DOHH2 (cell line): ENCODE data around the gene SLC49A3.

Experiments
- H3F3A ChIP-seq: fragments of 200-600 bp; sonication (generic), shearing (Covaris generic); 2 replicates; pipeline ENCODE4 v1.6.0; 2016; ENCODE audit warnings: antibody characterized with exemption, mild to moderate bottlenecking; ENCODE audit not compliant: control insufficient read depth, insufficient read depth
- H3K27ac ChIP-seq: fragments of 200-600 bp; sonication (generic); 2 replicates; pipeline ENCODE4 v1.5.1; 2014; ENCODE audit warnings: low read depth, mild to moderate bottlenecking, low read length, moderate library complexity
- H3K27me3 ChIP-seq: fragments of 200-600 bp; sonication (generic); 2 replicates; pipeline ENCODE4 v1.6.1; 2014; ENCODE audit warnings: mild to moderate bottlenecking, low read length, mixed read lengths; ENCODE audit not compliant: control insufficient read depth
- H3K36me3 ChIP-seq: fragments of 200-600 bp; sonication (generic); 2 replicates; pipeline ENCODE4 v1.6.1; 2014; ENCODE audit warnings: mild to moderate bottlenecking, low read length, moderate library complexity, mixed read lengths; ENCODE audit not compliant: control insufficient read depth
- H3K4me1 ChIP-seq: fragments of 200-600 bp; sonication (generic); 2 replicates; pipeline ENCODE4 v1.6.1; 2014; ENCODE audit warnings: mild to moderate bottlenecking, low read length, mixed read lengths; ENCODE audit not compliant: control insufficient read depth
- H3K4me2 ChIP-seq: fragments of 200-600 bp; sonication (generic); 2 replicates; pipeline ENCODE4 v1.6.0; 2014; ENCODE audit warnings: mild to moderate bottlenecking, low read length, moderate library complexity
- H3K4me3 ChIP-seq: fragments of 200-600 bp; sonication (generic); 2 replicates; pipeline ENCODE4 v1.5.1; 2014; ENCODE audit warnings: mild to moderate bottlenecking, low read length, mixed read lengths
- H3K79me2 ChIP-seq: fragments of 200-600 bp; sonication (generic); 2 replicates; pipeline ENCODE4 v1.6.1; 2014; ENCODE audit warnings: mild to moderate bottlenecking, low read length, mixed read lengths; ENCODE audit not compliant: control insufficient read depth
- H3K9me2 ChIP-seq: fragments of 200-600 bp; sonication (generic); replicated peaks from 2 replicates; pipeline ENCODE4 v1.6.1; 2014; ENCODE audit warnings: mild to moderate bottlenecking, low read length, mixed read lengths; ENCODE audit not compliant: control insufficient read depth
- H3K9me3 ChIP-seq: fragments of 200-600 bp; sonication (generic); 2 replicates; pipeline ENCODE4 v1.6.1; 2014; ENCODE audit warnings: antibody characterized with exemption, low read length, mixed read lengths; ENCODE audit not compliant: control insufficient read depth, insufficient read depth
- H4K20me1 ChIP-seq: fragments of 200-600 bp; sonication (generic); 2 replicates; pipeline ENCODE4 v1.6.0; 2014; ENCODE audit warnings: low read depth, mild to moderate bottlenecking, antibody characterized with exemption, low read length, moderate library complexity; ENCODE audit not compliant: control insufficient read depth, insufficient read depth
- CTCF ChIP-seq: fragments of 200-600 bp; sonication (generic); IDR thresholded peaks from one replicate; pipeline ENCODE4 v1.5.1; 2014; ENCODE audit warnings: antibody characterized with exemption, mild to moderate bottlenecking, low read depth, low read length; ENCODE audit not compliant: poor library complexity, severe bottlenecking
- EZH2phosphoT487 ChIP-seq: fragments of 200-600 bp; sonication (generic); IDR thresholded peaks from 2 replicates; pipeline ENCODE4 v1.6.1; 2017; ENCODE audit warnings: borderline replicate concordance, mild to moderate bottlenecking, antibody characterized with exemption, low read length, moderate library complexity, mixed read lengths

SLC49A3 gene

GRCh38 chr4:689723-690122 is 772 bp upstream of the SLC49A3 start:
- no peaks in the 10 kb centered on the region for H4K20me1 ChIP-seq
- H3K4me2 ChIP-seq = no peak overlapping the region
- H3F3A ChIP-seq = no peaks in the 10 kb centered on the region
- no peak overlapping the region for H3K27ac ChIP-seq
- H3K27me3 ChIP-seq = no peaks in the 10 kb centered on the region
- H3K36me3 ChIP-seq = no peaks in the 10 kb centered on the region
- no peak overlapping the region for H3K4me3 ChIP-seq
- no peaks in the 10 kb centered on the region for H3K9me2 ChIP-seq
- peaks cover 6% of the 10 kb centered on the region; the same call in 1 of the 2 replicates for H3K4me1 ChIP-seq
- no peaks in the 10 kb centered on the region for H3K9me3 ChIP-seq
- H3K79me2 ChIP-seq = no peaks in the 10 kb centered on the region
- TF ChIP-seq CTCF = no peak
- no peak for TF ChIP-seq EZH2phosphoT487

GRCh38 chr4:687971-688853 is 739 bp downstream of the SLC49A3 start:
- no peak overlapping the region for H3K4me2 ChIP-seq
- H3K4me3 ChIP-seq = no peak overlapping the region
- no peaks in the 10 kb centered on the region for H3K36me3 ChIP-seq
- no peaks in the 10 kb centered on the region for H3K79me2 ChIP-seq
- H4K20me1 ChIP-seq = no peaks in the 10 kb centered on the region
- no peak for TF ChIP-seq EZH2phosphoT487
- no peak for TF ChIP-seq CTCF
- H3K9me2 ChIP-seq = no peaks in the 10 kb centered on the region
- peaks cover 18% of the 10 kb centered on the region for H3K4me1 ChIP-seq
- H3K27ac ChIP-seq = no peak overlapping the region
- no peaks in the 10 kb centered on the region for H3K27me3 ChIP-seq
- H3F3A ChIP-seq = no peaks in the 10 kb centered on the region
- H3K9me3 ChIP-seq = no peaks in the 10 kb centered on the region

- H3K9me2 ChIP-seq = no peaks in the 10 kb centered on the region
- H3F3A ChIP-seq = no peaks in the 10 kb centered on the region
- H3K79me2 ChIP-seq = no peaks in the 10 kb centered on the region
- H3K27ac ChIP-seq = no peak overlapping the region
- no peaks in the 10 kb centered on the region for H3K27me3 ChIP-seq
- H3K4me1 ChIP-seq = peaks cover 18% of the 10 kb centered on the region
- H3K4me3 ChIP-seq = no peak overlapping the region
- no peaks in the 10 kb centered on the region for H3K36me3 ChIP-seq
- H3K9me3 ChIP-seq = no peaks in the 10 kb centered on the region
- TF ChIP-seq CTCF = no peak
- no peak for TF ChIP-seq EZH2phosphoT487
- no peak overlapping the region for H3K4me2 ChIP-seq
- no peaks in the 10 kb centered on the region for H4K20me1 ChIP-seq
Observed at GRCh38 chr4:687048-687970, 1.6 kb downstream of the SLC49A3 start.
